ENCODE data around the gene NDUFC1. TPM values are rescaled to one million over a fixed set of nuclear protein-coding genes. Genes with fewer than 3 reads are reported as not detected.

Gene NDUFC1
- total and polyA plus RNA-seq, 2 experiments from 2014 or later: 77.7 to 198 TPM

- WGBS (ENCODE audit: low lambda C conversion rate, missing lambda C conversion rate): under 1% methylated on average over 58 of the region's 61 CpGs
These were observed 1.0 kb downstream of the NDUFC1 start, which contains the start of gene NAA15 for GRCh38 chr4:139301113-139301820. NAA15 (plus strand) TSS chr4:139301505; CDS start chr4:139301778, 273 bp downstream.

GRCh38 chr4:139300431-139301112 is 1.7 kb downstream of the NDUFC1 start:
- TF ChIP-seq EZH2phosphoT487 (IDR thresholded peaks at IDR 0.05; ENCODE audit: low read depth, severe bottlenecking, unreplicated experiment) (no peak), CTCF (IDR thresholded peaks at IDR 0.05; ENCODE audit: poor library complexity) (no peak), EZH2 (IDR thresholded peaks at IDR 0.05; ENCODE audit: borderline replicate concordance) (no peak)
- DNase-seq (ENCODE audit: low spot score): peak; percentile 68
- Histone ChIP-seq H3K36me3 (replicated peaks; ENCODE audit: insufficient read depth, low read depth) (no peaks in the 10 kb centered on the region), H3K4me2 (peak overlapping the region; percentile 79), H2AFZ (peak overlapping the region; percentile 85), H3K27ac (peak overlapping the region; percentile 96), H3K79me2 (peaks cover 60% of the 10 kb centered on the region), H3K27me3 (no peaks in the 10 kb centered on the region), H4K20me1 (ENCODE audit: insufficient read depth, poor library complexity, severe bottlenecking) (peaks cover 9% of the 10 kb centered on the region), H3K4me3 (peak overlapping the region; percentile 63), H3K9me3 (ENCODE audit: low read depth) (no peaks in the 10 kb centered on the region), H3K9me2 (replicated peaks; ENCODE audit: insufficient read depth) (no peaks in the 10 kb centered on the region), H3K4me1 (ENCODE audit: insufficient read depth) (peaks cover 13% of the 10 kb centered on the region)
- WGBS (ENCODE audit: low lambda C conversion rate, missing lambda C conversion rate): 3% methylated on average over 16 of the region's 16 CpGs

More at GRCh38 chr4:139301113-139301820, 1.0 kb downstream of the NDUFC1 start, which contains the start of gene NAA15:
- no peaks in the 10 kb centered on the region for H3K9me3 ChIP-seq (ENCODE audit: low read depth)
- H3K79me2 ChIP-seq: peaks cover 67% of the 10 kb centered on the region
- peaks cover 13% of the 10 kb centered on the region for H3K4me1 ChIP-seq (ENCODE audit: insufficient read depth)
- peak within 1 kb of the TSS; percentile 86 for H2AFZ ChIP-seq
- no peak for TF ChIP-seq EZH2 (IDR thresholded peaks at IDR 0.05; ENCODE audit: borderline replicate concordance)
- TF ChIP-seq EZH2phosphoT487 (IDR thresholded peaks at IDR 0.05; ENCODE audit: low read depth, severe bottlenecking, unreplicated experiment): no peak
- TF ChIP-seq CTCF (IDR thresholded peaks at IDR 0.05; ENCODE audit: poor library complexity): no peak
- H3K27me3 ChIP-seq: no peaks in the 10 kb centered on the region
- no peaks in the 10 kb centered on the region for H3K9me2 ChIP-seq (replicated peaks; ENCODE audit: insufficient read depth)
- DNase-seq (ENCODE audit: low spot score): peak; percentile 99
- peak within 1 kb of the TSS; percentile 86 for H3K4me3 ChIP-seq
- peaks cover 9% of the 10 kb centered on the region for H4K20me1 ChIP-seq (ENCODE audit: insufficient read depth, poor library complexity, severe bottlenecking)
- no peaks in the 10 kb centered on the region for H3K36me3 ChIP-seq (replicated peaks; ENCODE audit: insufficient read depth, low read depth)
- H3K27ac ChIP-seq: peak within 1 kb of the TSS; percentile 96
- peak within 1 kb of the TSS; percentile 79 for H3K4me2 ChIP-seq

GRCh38 chr4:139299536-139299935 is 2.7 kb downstream of the NDUFC1 start:
- Histone ChIP-seq H3K27ac (peak overlapping the region; percentile 96), H3K4me2 (peak overlapping the region; percentile 79), H3K9me3 (ENCODE audit: low read depth) (no peaks in the 10 kb centered on the region), H3K4me3 (peak overlapping the region; percentile 63), H4K20me1 (ENCODE audit: insufficient read depth, poor library complexity, severe bottlenecking) (peaks cover 9% of the 10 kb centered on the region), H3K27me3 (no peaks in the 10 kb centered on the region), H3K79me2 (peaks cover 55% of the 10 kb centered on the region), H3K9me2 (replicated peaks; ENCODE audit: insufficient read depth) (no peaks in the 10 kb centered on the region), H3K4me1 (ENCODE audit: insufficient read depth) (peaks cover 13% of the 10 kb centered on the region), H2AFZ (peak overlapping the region; percentile 11), H3K36me3 (replicated peaks; ENCODE audit: insufficient read depth, low read depth) (no peaks in the 10 kb centered on the region)
- no peak for DNase-seq (ENCODE audit: low spot score)
- WGBS (ENCODE audit: low lambda C conversion rate, missing lambda C conversion rate): 70% methylated on average over 1 of the region's 1 CpG
- no peak for TF ChIP-seq EZH2phosphoT487 (IDR thresholded peaks at IDR 0.05; ENCODE audit: low read depth, severe bottlenecking, unreplicated experiment)
- TF ChIP-seq EZH2 (IDR thresholded peaks at IDR 0.05; ENCODE audit: borderline replicate concordance): no peak
- TF ChIP-seq CTCF (IDR thresholded peaks at IDR 0.05; ENCODE audit: poor library complexity): no peak

Measured in hepatocyte (in vitro differentiated cells).